Muscle of arm (tissue), 14 donors: Measurements from ENCODE around the gene RANBP3. TPM values are rescaled to one million over a fixed set of nuclear protein-coding genes. Genes with fewer than 3 reads are reported as not detected.
A peak's percentile ranks its signal among the peaks of the same experiment; 100 is the strongest.
"Not testable (repeated sequence)": the region's sequence is repeated elsewhere in the genome, so short reads cannot be mapped to it uniquely, and the experiment has no call there.

Experiments
- DNase-seq: peaks from one replicate; pipeline ENCODE4 v3.0.0-alpha.2; 2013
- long read RNA-seq, 11 donors: transcript quantifications; one replicate each; lab custom pipeline, GENCODE V29; 2026
- polyA plus RNA-seq, 12 donors: library from polyadenylated mRNA; unstranded; fragments of 120-200 nt; gene quantifications; one replicate each; pipeline ENCODE4 v1.2.1, GENCODE V29; 2013; ENCODE audit not compliant: insufficient read length in 12 of 12

RANBP3 gene, protein sequence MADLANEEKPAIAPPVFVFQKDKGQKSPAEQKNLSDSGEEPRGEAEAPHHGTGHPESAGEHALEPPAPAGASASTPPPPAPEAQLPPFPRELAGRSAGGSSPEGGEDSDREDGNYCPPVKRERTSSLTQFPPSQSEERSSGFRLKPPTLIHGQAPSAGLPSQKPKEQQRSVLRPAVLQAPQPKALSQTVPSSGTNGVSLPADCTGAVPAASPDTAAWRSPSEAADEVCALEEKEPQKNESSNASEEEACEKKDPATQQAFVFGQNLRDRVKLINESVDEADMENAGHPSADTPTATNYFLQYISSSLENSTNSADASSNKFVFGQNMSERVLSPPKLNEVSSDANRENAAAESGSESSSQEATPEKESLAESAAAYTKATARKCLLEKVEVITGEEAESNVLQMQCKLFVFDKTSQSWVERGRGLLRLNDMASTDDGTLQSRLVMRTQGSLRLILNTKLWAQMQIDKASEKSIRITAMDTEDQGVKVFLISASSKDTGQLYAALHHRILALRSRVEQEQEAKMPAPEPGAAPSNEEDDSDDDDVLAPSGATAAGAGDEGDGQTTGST
- 10 to 100 TPM in 11 of 12 donors, not detected in 1; 36.6 to 89.2 (median 43.6) TPM for polyA plus RNA-seq
- long read RNA-seq, donor 1, partial matches to known transcripts: 12 of 15 reads
- long read RNA-seq, donor 1, other reads (novel, unspliced or antisense): 0 of 15 reads
- long read RNA-seq, donor 2, partial matches to known transcripts: 0 of 5 reads
- long read RNA-seq, donor 2, other reads (novel, unspliced or antisense): 0 of 5 reads
- long read RNA-seq, donor 3, partial matches to known transcripts: 0 of 2 reads
- long read RNA-seq, donor 3, other reads (novel, unspliced or antisense): 0 of 2 reads
- long read RNA-seq, donor 4: 0 reads
- long read RNA-seq, donor 5, transcript RANBP3-220 (16 exons, 1,783 nt): major isoform, 5 of 8 reads
- long read RNA-seq, donor 5, partial matches to known transcripts: 0 of 8 reads
- long read RNA-seq, donor 5, other reads (novel, unspliced or antisense): 0 of 8 reads
- long read RNA-seq, donor 6, partial matches to known transcripts: 0 of 2 reads
- long read RNA-seq, donor 6, other reads (novel, unspliced or antisense): 0 of 2 reads
- long read RNA-seq, donor 7, partial matches to known transcripts: 0 of 1 reads
- long read RNA-seq, donor 7, other reads (novel, unspliced or antisense): 0 of 1 reads
- long read RNA-seq, donor 8, partial matches to known transcripts: 0 of 4 reads
- long read RNA-seq, donor 8, other reads (novel, unspliced or antisense): 0 of 4 reads
- long read RNA-seq, donor 9, partial matches to known transcripts: 0 of 1 reads
- long read RNA-seq, donor 9, other reads (novel, unspliced or antisense): 0 of 1 reads
- long read RNA-seq, donor 10, partial matches to known transcripts: 0 of 1 reads
- long read RNA-seq, donor 10, other reads (novel, unspliced or antisense): 0 of 1 reads
- long read RNA-seq, donor 11, partial matches to known transcripts: 6 of 9 reads
- long read RNA-seq, donor 11, other reads (novel, unspliced or antisense): 0 of 9 reads

DNA sequence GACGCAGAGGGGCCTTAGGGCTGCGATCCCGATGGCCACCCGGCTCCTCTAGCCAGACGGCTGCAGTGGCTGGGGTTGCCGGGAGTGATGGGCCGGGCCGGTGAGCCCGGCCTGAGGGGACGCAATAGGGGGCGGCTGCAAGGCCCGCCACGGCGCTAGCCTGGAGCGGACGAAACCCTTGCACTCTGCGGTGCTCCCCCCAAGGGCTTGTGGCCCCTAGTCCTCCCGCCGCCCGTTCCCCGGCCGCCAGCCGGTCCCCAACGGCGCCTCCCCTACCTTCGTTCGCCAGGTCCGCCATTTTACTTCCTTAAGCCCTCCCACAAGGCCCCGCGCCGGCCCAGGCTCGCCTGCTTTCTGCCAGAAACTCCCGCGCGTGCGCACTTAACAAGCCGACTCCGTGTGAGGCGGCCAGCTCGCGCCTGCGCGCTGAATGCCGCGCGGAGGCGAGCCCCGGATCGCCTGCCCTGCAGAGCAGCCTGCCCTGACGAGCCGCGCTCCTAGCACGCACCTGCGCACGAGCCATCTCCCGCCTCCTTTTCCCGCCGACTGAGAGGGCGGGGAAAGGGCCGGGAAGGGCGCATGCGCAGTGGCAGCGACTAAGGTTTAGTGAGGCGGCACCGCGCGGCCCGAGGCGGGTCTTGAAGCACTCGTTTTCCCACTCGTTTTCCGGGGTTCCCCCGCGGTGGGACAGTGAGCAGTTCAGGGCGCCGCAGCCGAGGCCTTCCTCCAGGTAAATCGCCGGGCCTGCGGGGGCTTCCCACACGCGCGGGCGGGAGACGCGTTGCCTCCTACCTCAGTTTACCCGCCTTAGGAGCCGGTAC, at the start of gene RANBP3:
RANBP3 (minus strand) TSS at position 356 of the 821 bp plus-strand sequence; CDS start at position 298, 58 bp downstream.
- peak; percentile 99 for DNase-seq

DNA sequence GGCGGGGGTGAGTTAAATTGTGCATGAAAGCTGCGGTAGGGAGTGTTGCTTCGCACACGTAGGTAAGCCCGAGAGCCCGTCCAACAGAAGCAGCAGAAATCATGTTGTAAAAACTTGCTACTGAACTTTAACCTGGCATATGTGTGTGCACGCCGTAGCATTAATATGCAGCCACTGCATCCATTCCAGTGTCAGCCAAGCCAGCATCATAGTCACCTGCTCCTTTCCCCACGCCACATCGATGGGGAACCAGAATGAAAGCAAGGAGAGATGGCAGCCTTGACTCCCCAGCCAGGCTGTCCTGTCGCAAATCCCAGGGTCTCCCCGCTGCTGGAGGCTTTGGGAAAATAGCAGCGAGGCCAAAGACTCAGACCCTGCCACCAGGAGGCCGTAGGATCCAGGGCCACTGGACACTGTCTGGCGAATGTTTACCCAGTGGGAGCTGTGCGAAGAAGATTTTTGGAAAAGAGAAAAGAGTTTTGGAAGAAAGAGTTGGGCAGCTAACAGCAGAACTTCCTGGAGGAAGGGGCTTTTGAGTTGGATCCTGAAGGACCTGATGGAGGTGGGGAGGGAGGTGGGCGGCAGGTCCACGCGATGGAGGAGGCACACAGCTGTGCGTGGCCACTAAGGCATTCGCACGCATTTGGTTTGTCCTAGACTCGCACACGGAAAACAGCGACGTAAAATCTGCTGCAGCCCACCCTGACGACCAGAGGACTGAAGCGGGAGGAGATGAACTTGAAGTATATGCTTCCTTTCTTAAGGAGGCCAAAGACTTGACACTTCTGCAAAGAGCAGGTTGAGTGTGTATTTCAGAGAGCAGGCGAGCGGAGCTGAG, 48.7 kb upstream of the RANBP3 start:
- DNase-seq: no peak

DNA sequence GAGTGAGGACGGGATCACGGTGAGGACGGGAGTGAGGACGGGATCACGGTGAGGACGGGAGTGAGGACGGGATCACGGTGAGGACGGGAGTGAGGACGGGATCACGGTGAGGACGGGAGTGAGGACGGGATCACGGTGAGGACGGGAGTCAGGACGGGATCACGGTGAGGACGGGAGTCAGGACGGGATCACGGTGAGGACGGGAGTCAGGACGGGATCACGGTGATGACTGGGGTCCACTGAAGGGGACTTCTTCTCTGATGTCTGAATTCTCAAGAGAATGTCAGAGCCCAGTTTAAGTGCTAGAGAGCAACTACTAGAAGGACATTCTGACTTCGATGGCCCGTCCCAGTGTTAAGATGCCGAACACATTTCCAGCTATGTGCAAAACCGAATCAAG, 46.8 kb upstream of the RANBP3 start:
- not testable (repeated sequence) for DNase-seq

DNA sequence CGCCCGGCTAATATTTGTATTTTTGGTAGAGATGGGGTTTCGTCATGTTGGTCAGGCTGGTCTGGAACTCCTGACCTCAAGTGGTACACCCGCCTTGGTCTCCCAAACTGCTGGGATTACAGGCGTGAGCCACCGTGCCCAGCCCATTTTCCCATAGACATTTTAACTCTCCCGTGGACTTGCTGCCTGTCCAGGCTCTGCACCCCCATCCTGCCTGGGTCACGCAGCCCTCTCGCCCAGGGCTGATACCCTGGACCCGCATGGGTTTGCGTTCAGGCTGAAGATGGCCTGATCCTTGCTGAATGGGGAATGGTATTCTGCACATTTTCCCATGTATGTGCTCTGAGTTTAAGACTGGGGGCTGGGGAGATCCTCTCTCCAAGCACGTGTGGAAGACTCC, 46.0 kb upstream of the RANBP3 start:
- no peak for DNase-seq

DNA sequence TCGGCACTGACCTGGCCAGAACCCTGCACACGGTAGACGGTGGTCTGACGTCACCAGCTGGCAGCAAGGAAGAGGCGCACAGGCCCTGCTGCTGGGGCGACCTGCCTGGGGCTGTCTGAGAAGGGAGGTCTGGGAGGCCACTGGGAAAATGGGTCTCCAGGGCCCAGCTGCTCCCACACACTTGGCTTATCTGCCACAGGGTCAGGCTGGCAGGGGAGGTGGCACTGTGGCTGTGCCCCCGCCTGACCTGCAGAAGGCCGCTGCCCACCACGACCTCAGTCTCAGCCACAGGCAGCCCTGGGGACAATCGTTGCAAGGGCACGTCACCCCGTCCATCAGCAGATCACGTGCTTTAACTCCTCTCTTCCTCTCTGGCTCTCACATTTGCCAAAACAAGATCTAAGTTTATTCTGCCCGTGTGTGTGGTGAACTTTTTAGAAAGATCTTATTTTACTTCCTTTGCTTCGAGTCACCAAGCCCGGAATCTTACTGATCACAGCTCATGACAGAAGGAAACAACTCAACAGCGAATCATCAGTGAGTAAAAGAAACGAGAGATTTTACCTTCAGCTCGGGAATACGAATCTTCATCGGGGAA, 45.2 kb upstream of the RANBP3 start:
- no peak for DNase-seq

DNA sequence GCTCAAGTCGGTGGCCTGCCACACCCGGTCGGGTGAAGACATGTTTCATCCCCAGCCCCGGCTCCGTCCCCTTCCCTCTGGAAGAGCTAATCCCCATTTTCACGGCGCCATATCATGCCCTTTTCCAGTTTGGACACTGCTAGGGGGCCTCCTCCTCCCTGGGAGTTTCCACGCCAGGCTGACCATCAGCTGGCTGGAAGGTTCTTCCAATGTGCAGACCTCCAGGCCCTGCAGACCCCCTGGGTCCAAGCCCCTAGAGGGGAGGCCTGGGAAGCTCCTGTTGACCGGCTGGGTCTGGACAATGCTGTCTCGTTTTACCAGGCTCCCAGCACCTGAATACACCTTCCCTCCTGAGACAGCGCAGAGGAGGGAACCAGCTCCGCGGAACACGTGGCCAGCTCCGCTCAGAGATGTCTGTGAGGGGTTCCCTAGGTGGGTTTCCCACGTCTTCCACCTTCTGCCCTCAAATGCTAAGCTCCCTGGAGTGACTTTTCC, 44.7 kb upstream of the RANBP3 start:
- DNase-seq: no peak

DNA sequence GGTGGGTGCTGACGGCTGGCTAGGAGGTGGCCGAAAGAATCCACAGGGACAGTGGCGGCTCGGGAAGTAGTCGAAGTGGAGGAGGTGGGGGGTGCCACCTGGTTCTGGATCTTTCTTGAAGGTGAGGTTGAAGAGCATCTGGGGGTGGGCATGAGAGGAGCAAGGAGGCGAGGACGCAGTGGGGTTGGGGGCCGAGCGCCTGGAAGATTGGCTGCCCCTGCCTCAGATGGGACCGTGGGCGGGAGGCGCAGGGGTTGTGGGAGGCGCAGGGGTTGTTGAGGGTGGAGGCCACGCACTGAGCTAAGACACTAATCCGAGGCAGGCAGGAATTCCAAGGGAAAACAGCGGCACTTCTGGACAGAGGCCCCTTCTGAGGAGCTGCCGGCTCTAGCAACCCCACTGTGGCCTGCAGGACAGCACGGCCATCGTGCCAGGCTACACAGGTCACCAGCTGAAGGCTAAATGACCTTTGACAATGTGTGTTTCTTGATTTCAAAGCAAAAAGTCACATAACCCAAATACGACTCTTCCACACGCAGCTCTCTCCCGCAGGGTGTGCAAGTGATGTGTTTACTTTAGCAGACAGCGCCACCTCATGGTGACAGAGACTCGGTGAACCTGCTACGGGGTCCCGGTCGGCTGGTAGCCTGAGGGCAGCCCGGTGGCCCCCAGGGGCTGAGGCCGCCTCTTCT, 44.1 kb upstream of the RANBP3 start:
- DNase-seq: peak; percentile 80

DNA sequence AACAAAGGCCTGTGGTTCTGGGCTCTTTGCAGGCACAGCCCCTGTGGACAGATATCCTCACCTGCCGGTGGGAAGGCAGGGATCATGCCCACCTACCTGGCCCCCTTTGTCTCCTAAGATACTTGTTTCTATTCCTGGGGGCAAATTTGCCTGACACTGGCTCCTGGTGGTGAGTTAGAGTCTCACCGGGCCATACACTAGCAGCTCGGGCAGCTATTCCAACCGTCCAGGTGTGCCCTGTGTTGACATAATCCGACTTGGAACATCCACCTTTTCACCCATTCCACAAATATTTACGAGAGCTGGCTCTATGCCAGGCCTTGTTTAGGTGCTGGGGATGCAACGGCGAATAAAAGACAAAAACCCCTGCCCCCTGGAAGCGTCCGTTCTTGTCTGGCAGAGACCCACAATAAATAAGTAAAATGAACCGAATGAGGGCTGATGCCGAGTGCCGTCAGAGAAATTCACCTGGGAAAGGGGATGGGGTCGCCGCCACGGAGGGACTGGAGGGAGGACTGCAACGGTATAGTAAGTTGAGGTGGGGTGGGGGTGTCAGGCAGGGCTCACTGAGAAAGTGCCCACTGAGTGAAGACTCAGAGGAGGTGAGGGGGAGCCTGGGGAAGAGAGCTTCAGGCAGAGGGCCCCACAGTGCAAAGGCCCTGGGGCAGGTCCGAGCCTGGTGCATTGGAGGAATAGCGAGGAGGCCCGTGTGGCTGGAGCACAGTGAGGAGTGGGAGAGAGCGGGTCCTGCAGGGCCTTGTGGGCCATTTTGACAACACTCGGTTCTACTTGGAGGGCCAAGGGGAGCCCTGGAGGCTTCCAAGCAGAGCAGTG, 43.2 kb upstream of the RANBP3 start:
- no peak for DNase-seq

DNA sequence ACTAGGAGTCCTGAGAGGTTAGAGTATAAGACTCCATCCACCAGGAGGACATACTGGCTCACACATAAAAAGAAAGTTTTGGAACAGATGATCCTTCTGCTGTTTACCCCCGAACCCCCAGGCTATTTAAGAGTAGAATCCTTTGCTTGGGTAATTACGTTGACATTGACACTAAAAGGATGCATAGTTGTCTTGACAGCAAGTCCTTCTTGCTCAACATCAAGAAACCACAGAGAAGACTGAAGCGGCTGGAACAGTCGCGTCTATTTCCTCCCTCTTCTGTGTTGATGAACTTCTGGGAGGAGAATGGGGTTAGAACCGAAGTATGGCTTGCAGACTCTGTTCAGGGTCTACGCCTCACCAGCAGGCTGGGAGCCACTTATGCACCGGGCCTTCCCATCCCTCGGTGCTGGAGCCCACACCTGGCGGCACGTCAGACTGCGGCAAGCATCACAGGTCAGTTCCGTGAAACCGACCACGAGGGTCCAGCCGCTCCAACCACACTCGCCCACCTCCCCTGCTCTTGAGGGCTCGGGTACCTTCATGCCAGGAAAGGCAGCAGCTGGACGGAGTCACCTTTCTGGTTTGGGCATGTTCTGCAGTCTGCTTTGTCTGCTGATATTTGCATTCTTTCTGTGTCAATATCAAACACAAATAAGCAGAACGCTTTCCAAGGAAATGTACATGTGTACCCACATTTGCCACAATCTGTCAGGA, 42.4 kb upstream of the RANBP3 start:
- DNase-seq: no peak

DNA sequence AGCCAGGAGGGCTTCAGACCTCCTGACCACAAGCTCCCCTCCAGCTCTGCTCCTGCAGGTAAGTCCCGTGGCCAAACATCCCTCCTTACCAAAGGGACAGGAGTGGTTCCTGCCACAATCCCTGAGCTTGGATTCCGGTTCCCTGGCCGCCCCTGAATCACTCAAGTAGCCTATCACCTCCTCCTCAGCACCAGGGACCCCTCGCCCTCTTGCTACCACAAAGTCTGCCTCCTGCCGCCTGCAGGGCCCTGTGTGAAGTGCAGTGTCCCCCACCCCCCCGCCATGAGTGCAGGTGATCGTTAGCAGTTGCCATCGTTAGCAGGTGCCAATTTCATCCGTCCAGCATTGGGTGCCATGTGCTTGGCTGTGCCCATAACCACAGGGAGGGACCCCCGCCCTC, 40.8 kb upstream of the RANBP3 start:
- DNase-seq: no peak

DNA sequence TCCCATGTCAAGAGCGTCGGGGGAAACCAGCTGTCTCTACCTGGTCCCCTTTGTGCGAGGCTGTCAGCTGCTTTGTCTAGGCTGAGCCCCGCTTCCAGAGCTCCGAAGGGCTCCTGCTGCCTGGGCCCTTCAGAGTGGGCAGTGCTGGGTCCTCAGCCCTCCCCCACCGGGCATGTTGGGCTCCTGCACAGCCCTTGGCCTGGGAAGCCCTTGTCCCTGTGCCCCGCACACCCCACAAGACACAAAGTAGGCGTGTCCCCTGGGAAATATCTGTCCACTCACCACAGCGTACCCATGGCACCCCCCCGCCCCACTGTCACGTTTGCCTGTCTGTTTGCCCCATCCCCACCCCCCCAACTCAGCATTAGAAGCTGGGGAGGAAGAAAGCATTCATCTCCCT, 39.6 kb upstream of the RANBP3 start:
- no peak for DNase-seq

DNA sequence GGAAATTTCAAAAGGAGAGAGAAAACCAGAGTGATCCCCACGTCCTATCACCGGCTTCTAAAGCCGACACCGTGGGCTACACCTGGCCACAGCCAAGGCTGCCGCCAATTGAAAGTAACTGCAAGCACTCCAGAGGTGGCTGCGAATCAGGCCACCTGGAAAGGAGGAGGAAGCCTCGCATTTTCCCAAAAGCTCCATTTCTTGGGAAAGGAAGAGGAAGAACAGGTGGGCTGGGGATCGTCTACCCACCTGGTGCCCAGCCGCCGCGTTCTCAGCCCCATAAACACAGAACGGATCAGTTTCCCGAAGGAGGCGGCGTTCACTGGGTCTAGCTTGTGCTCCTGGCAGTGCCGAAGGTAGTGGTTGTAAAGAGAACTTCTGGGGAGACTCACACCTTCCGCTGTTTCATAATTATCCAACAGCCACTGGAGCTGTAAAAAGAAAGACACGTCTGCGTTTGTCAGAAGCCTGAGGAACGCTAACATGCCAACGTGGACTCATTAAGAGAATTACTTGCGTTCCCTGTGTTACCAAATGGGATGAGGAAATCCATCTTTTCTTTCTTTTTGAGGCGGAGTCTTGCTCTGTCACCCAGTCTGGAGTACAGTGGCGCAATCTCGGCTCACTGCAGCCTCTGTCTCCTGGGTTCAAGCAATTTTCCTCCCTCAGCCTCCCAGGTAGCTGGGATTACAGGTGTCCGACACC, 38.1 kb upstream of the RANBP3 start:
- DNase-seq: no peak

DNA sequence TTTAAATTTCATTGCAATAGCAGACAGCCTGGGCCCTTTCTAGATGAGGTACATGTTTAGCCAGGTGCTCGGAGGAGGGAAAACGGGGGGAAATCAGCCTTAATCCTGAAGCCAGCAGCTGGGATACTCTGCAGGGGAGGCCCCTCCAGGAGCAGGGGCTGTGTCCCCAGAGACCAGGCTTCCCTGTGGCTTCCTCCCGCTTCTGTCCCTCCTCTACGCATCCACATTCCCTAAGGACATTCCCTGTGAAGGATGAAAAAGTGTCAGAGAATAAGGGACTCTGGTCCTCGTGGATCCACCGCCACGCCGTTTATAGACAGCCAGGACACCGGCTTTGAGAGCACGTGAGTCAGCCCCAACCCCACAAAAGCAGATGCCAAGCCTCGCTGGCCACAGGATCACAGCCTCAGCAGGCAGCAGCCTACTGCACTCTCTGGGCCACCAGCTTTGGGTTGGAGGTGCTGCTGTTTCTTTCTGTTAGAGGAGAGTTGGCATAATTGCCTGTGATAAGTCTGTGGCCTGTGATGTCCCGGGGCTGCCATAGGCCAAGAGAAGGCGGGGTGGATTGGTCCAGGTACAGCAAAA, 36.7 kb upstream of the RANBP3 start:
- no peak for DNase-seq

DNA sequence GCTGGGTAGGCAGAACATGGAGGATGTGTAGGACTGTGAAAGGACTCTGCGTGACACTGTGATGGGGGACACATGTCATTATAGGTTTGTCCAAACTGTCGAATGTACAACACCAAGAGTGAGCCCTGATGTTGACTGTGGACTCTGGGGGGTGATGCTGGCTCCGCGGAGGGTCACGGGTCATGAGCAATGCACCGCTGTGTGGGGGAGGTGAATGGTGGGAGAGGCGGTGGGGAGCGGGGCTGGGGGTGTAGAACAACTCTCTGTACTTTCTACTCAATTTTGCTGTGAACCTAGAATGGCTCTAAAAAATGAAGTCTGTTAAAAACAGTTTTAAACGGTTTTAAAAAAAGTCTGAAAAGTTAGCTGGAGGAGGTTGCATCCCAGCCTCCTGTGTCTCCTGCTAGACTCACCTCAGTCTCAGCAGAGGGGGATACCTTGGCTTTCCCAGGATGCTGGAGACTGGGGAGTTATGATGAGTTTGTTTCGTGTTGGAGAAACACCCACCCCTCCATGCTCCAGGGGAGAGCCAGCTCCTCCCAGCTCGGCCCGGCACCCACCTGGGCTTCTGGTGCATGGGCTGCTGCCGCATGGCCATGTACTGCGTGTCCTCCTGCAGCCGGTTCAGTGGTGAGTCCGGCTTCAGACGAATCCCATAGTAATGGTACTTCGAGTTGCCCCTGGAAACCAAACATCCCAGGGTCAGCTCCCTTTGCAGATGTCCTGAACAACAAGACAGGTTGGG, 34.7 kb upstream of the RANBP3 start:
- DNase-seq: no peak

DNA sequence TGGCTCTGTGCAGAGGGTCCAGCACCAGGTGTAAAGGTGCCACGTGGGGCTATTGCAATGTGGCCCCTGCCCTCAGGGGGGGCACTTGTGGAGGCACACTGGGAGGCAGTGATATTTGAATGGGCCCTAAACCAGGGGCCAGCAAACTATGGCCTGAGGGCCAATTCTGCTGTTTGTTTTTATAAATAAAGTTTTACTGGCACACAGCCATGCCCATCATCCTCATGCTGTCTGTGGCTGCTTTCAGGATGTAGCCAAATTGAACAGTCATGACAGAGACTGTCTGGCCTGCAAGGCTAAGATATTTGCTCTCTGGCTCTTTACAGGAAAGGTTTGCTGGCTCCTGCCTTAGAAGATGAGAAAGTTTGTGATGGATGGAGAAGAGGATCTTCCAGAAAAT, 33.9 kb upstream of the RANBP3 start:
- no peak for DNase-seq
